Fibroblast of pulmonary artery (primary cell): ENCODE measurements around the gene SNRPD3.

Experiments used
- DNase-seq: peaks from one replicate; pipeline ENCODE4 v3.0.0-alpha.2; 2010; ENCODE audit warnings: low read depth
- H3K4me3 ChIP-seq: replicated peaks from 2 replicates; pipeline ENCODE4 v1.5.1; 2011; ENCODE audit warnings: low read depth, mild to moderate bottlenecking, control low read depth, low read length, moderate library complexity
- TF ChIP-seq, protein P1 (sequence below): IDR thresholded peaks from 2 replicates; pipeline ENCODE4 v1.5.1; 2011; ENCODE audit warnings: mild to moderate bottlenecking, control low read depth, low read length, inconsistent platforms; ENCODE audit errors: missing control alignments

The SNRPD3 gene

DNA sequence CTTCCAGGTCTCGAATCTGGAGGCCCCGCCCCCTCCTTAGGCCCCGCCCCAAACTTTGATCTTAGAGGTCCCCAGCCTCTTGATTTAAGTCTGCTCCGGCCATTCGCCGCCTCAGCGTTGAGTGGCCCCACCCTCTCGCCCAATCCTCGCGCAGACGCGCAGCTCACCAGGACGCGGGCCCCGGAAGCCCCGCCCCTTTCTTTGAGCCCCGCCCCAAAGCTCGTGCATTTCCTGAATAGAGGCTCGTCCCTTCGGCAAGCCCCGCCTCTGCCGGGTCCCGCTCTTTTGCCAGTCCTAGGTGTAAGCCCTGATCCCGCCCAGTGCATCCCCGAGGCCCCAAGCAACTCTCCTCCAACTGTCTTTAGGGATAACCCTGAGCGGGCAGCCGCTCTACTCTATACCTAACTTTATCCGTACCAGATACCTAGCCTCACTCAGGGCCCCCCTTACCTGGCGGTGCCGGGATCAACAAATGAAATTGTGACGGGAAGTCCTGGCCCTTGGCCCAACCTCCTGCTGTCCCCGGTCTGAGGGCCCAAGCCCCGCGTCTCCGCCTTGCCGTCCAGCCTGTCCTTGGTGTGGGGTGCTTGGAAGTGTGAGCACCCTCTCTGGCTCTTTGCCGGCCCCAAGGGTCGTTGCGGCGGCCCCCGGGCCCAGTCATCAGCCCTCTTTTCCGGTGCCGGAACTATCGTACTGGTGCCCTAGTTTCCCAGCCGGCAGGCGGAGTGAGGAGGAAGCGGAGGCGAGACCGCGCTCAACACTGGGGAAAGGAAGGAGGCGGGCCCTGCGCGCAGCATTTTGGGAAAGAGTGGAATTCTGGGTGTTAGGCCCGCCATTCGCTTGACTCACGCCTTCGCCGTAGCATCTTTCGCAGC is at the start of gene SNRPD3:
Gene SNRPD3 (plus strand): TSS at position 835 of the 875 bp plus-strand sequence. CDS start 1,676 bp downstream, outside the sequence.
- TF ChIP-seq, protein P1, sequence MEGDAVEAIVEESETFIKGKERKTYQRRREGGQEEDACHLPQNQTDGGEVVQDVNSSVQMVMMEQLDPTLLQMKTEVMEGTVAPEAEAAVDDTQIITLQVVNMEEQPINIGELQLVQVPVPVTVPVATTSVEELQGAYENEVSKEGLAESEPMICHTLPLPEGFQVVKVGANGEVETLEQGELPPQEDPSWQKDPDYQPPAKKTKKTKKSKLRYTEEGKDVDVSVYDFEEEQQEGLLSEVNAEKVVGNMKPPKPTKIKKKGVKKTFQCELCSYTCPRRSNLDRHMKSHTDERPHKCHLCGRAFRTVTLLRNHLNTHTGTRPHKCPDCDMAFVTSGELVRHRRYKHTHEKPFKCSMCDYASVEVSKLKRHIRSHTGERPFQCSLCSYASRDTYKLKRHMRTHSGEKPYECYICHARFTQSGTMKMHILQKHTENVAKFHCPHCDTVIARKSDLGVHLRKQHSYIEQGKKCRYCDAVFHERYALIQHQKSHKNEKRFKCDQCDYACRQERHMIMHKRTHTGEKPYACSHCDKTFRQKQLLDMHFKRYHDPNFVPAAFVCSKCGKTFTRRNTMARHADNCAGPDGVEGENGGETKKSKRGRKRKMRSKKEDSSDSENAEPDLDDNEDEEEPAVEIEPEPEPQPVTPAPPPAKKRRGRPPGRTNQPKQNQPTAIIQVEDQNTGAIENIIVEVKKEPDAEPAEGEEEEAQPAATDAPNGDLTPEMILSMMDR = no peak
- DNase-seq = peak; percentile 99

DNA sequence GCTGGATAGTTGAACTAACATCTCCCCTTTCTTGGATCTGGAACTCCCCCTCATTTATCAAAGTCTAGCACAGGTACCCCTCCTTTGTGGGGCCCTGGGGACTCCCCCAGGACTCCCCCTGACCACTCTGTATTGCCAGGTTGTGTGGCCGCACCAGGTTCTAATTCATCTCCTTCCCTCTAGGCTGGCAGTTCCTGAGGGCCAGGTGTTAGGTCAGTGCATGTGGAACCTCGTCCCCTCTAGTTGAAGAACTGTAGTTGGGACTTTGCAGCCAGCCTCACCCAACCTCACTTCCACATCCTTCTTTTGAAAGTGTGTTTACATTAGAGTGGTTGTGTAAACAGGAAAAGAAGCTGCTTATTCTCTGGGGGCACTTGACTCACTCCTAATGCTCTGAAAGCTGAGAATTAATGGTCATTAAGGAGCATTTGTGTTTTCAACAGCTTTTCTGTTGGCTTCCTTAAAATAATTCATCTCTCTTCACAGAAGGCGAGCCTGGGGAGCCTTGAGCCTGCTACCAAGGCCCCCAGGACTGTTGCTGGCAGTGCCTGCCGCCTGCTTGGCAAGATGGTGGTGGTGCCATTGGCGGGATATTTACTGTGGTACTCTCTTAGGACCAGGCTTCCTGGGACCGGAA is 48.9 kb upstream of the SNRPD3 start:
- no peak overlapping the region for H3K4me3 ChIP-seq

More for the DNA sequence above, at the start of gene SNRPD3:
- H3K4me3 ChIP-seq = peak within 1 kb of the TSS; percentile 100

DNA sequence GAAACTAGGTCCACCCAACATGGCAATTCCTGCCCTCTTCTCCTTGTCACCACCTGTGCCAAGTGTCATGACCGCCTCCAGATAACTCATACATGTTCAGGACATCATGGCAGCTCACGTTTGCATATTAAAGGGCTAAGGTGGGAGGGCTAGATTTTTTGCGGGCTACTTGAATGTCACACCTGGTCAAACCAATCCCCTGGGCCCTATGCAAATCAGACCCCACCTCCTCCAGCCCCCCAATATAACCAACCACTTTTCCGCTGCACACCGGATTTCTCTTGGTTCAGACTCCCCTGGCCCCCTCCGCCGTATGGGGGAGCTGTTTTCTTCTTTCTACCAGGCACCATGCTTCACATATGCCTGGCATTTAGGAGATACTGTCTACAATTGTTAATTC is 48.1 kb upstream of the SNRPD3 start:
- TF ChIP-seq, protein P1 = no peak
- DNase-seq = no peak
- no peak overlapping the region for H3K4me3 ChIP-seq

More for the DNA sequence above, 48.9 kb upstream of the SNRPD3 start:
- TF ChIP-seq, protein P1 = no peak
- no peak for DNase-seq

DNA sequence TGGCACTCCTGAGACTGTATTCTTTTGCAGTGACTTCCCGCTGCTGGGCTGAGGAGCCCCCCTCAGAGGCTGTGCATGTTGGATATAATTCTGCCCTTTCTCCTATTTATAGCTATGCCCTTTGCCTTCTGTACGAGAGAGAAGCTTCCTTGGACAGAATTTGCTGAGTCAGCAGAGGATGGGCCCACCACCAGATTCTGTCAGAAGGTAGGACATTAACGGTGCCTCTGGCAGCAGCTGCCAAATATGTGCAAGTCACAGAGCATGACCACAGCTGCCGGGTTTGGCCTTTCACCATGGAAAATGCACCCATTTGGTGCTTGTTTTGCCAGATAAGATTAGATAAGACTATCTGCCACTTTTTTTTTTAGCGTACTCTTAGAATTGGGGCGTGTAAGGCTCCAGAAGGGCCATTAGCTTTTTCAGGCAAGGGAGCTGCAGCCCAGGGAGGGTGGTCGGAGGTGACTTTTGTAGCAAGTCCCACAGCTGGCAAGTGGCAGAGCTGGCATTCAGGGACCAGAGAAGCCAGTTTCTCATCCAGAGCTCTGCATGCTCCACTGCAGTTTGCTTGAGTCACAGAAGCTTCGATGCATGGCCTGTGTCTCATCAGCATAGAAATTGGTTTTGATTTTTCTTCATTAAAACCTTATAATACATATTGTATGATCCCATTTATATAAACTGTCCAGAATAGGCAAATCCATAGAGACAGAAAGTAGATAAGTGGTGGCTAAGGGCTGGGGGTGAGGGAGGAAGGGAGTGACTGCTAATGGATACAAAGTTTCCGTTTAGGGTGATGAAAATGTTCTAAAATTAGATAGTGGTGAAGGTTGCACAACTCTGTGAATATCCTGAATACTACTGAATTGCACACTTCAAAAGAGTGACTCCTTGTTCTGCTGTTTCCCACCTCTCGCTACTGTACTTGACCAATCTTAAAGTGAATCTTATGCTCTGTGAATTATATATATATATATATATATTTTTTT is 44.9 kb upstream of the SNRPD3 start:
- H3K4me3 ChIP-seq = no peak overlapping the region
- TF ChIP-seq, protein P1 = no peak
- peak; percentile 85 for DNase-seq

- DNase-seq = no peak
- TF ChIP-seq, protein P1 = no peak
- no peak overlapping the region for H3K4me3 ChIP-seq
Observed at GRCh38 chr22:24512043-24512442, 43.8 kb upstream of the SNRPD3 start.

- DNase-seq = no peak
- TF ChIP-seq, protein P1 = no peak
- no peak overlapping the region for H3K4me3 ChIP-seq
Observed at GRCh38 chr22:24513378-24514240, 42.2 kb upstream of the SNRPD3 start.
